Mesothelial cell of epicardium (in vitro differentiated cells): ENCODE data around the gene MEIS1. TPM values are rescaled to one million over a fixed set of nuclear protein-coding genes. Genes with fewer than 3 reads are reported as not detected.

Experiments used
- DNase-seq, 2 experiments: peaks; one replicate each; pipeline ENCODE4 v3.0.0; 2021; ENCODE audit warnings: low spot score in 2 of 2; ENCODE audit not compliant: unreplicated experiment in 2 of 2
- H3K27ac Mint-ChIP-seq: 2 replicates; pipeline ENCODE4 v1.8.0; 2021; ENCODE audit warnings: mixed read lengths
- H3K27me3 Mint-ChIP-seq: 2 replicates; pipeline ENCODE4 v1.8.0; 2021; ENCODE audit warnings: low read depth, mixed read lengths
- H3K36me3 Mint-ChIP-seq: 2 replicates; pipeline ENCODE4 v1.8.0; 2021; ENCODE audit warnings: mixed read lengths
- H3K4me1 Mint-ChIP-seq: 2 replicates; pipeline ENCODE4 v1.8.0; 2021; ENCODE audit warnings: mixed read lengths
- H3K4me3 Mint-ChIP-seq: 2 replicates; pipeline ENCODE4 v1.8.0; 2021; ENCODE audit warnings: mild to moderate bottlenecking, moderate library complexity, mixed read lengths
- H3K9me3 Mint-ChIP-seq: 2 replicates; pipeline ENCODE4 v1.8.0; 2021; ENCODE audit warnings: mixed read lengths
- total RNA-seq: library from RNA; stranded (reverse); gene quantifications from 3 replicates; pipeline ENCODE4 v1.2.1, GENCODE V29; 2021
- TF ChIP-seq, protein P1 (sequence below): fragments of 200-600 bp; sonication (generic); IDR thresholded peaks from one replicate; pipeline ENCODE4 v1.5.0; 2021; ENCODE audit warnings: antibody characterized with exemption; ENCODE audit not compliant: unreplicated experiment

MEIS1 gene
- total RNA-seq, 1 donor from 2014 or later = 324 TPM

DNA sequence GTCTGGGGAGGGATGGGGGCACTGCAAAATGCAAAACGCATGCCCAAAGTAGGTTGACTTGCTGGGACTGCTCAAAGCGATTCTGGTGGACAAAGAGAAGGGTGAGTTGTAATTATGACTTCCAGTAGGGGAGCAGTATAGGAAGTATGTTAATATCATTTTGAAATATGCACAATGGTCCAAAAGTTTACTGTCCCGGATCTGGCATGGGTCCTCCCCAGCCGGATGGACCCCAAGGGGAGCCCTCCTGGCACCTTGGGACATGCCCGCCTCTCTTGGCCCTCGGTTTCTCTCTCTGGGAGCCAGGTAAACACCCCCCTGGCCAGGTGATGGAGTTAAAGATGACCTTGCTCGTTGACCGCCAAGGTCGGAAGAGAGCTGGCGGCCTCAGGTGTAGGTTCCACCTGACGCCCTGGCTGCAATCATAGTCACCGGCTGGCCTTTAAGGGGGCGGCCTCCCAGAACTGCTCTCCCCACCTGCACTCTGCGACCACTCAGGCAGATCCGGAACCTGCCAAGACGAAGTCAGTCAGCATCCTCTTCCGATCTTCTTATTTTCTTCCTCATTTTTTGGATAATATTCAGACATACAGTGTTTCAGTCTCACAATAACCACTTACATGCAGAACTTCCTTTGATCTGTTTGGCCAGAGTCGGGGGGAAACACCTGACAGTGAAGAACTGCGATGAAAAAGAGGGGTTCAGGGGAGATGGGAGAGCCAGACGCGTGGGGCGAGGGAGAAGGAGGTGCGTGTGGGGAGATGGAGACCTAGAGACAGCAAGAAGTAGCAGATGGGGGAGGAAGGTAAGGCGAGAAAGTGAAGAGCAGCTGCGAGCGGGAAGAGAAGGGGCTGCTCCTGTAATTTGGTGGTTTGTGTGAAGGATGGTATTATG, 148.3 kb downstream of the MEIS1 start:
- Mint-ChIP-seq H3K4me3 (no peak overlapping the region), H3K27ac (no peak overlapping the region), H3K36me3 (no peaks in the 10 kb centered on the region), H3K27me3 (no peaks in the 10 kb centered on the region), H3K4me1 (peaks cover 30% of the 10 kb centered on the region), H3K9me3 (no peaks in the 10 kb centered on the region)
- TF ChIP-seq, protein P1, sequence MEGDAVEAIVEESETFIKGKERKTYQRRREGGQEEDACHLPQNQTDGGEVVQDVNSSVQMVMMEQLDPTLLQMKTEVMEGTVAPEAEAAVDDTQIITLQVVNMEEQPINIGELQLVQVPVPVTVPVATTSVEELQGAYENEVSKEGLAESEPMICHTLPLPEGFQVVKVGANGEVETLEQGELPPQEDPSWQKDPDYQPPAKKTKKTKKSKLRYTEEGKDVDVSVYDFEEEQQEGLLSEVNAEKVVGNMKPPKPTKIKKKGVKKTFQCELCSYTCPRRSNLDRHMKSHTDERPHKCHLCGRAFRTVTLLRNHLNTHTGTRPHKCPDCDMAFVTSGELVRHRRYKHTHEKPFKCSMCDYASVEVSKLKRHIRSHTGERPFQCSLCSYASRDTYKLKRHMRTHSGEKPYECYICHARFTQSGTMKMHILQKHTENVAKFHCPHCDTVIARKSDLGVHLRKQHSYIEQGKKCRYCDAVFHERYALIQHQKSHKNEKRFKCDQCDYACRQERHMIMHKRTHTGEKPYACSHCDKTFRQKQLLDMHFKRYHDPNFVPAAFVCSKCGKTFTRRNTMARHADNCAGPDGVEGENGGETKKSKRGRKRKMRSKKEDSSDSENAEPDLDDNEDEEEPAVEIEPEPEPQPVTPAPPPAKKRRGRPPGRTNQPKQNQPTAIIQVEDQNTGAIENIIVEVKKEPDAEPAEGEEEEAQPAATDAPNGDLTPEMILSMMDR = no peak
- no peak for DNase-seq

DNA sequence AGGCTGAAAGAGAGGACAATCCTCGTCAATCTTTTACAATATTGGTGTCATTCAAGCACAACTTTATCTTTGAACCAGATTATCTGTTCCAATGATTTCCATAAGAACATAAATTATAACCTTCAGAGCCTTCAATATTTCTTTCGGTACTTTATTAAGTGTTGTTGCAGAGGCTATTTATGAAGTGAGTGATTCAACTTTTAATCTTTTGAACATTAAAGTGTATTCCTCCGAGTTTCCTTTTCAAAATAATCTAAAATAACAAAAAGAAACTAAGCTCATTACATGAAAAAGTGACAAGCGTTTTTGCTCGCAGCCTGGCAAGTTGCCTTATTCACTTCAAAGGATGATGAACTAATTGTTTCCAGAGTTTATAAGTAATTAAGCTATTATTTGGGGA, 149.0 kb downstream of the MEIS1 start:
- H3K4me3 Mint-ChIP-seq = peak overlapping the region; percentile 7
- H3K4me1 Mint-ChIP-seq = peaks cover 23% of the 10 kb centered on the region
- no peaks in the 10 kb centered on the region for H3K36me3 Mint-ChIP-seq
- no peak overlapping the region for H3K27ac Mint-ChIP-seq
- TF ChIP-seq, protein P1 = no peak
- no peak for DNase-seq
- H3K27me3 Mint-ChIP-seq = no peaks in the 10 kb centered on the region
- H3K9me3 Mint-ChIP-seq = no peaks in the 10 kb centered on the region

DNA sequence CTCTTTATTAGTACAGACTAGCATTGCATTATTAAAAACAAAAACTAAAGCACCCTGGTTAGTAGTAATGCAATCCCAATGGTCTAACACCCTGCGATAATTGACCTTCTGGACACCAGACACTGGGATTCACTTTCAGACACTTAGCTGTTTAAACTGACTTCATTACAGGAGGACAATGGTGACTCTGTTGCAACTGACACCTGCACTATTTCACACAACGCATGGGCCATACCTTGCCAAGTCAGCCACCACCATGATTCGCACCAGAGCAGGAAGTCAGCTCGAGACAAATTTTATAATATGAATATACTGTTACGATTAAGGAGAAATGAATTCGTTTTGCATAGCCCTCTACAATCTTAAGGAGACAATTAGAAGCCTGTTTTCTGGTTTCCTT, 150.7 kb downstream of the MEIS1 start:
- H3K4me1 Mint-ChIP-seq = peaks cover 9% of the 10 kb centered on the region
- H3K27ac Mint-ChIP-seq = peak overlapping the region; percentile 11
- no peak overlapping the region for H3K4me3 Mint-ChIP-seq
- peaks cover 4% of the 10 kb centered on the region for H3K36me3 Mint-ChIP-seq
- TF ChIP-seq, protein P1 = no peak
- no peak for DNase-seq
- peaks cover 10% of the 10 kb centered on the region for H3K9me3 Mint-ChIP-seq
- no peaks in the 10 kb centered on the region for H3K27me3 Mint-ChIP-seq

DNA sequence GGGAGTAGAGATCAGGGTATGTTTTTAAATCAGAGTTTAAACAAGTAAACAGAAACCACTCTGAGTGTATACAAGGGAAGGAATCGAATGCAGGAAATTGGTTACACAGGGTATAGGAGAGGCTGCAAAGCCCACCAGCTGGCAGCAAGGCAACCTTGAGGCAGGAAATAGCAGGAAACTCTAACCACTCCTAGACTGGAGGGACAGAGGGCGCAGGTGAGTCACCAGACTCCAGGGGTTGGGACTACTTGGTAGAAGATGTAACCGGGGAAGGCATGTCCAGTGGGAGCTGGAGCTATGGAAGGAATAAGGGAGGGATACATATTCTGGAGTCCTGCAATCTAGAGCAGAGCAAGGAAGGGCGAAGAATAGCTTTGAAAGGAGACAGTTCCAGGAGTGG, 152.3 kb downstream of the MEIS1 start:
- H3K36me3 Mint-ChIP-seq = peaks cover 4% of the 10 kb centered on the region
- peaks cover 3% of the 10 kb centered on the region for H3K4me1 Mint-ChIP-seq
- H3K27me3 Mint-ChIP-seq = no peaks in the 10 kb centered on the region
- H3K9me3 Mint-ChIP-seq = peaks cover 10% of the 10 kb centered on the region
- DNase-seq = no peak
- TF ChIP-seq, protein P1 = no peak
- H3K4me3 Mint-ChIP-seq = no peak overlapping the region
- H3K27ac Mint-ChIP-seq = no peak overlapping the region

DNA sequence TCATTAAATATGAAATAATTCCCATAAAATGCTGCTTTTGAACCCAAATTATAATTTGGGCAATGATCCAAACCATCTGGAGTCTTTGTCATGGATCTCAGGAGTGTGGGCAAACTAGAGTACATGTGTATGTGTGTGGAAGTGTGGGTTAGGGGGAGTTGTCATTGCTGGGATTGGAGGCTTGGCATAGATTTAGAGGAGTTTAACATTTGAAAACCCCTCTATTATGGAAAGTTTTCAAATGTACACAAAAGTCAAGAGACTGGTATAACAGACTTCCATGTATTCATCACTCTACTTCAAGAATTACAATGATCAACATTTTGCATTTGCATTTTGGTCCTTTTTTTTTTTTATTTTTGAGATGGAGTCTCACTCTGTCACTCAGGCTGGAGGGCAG, 159.1 kb downstream of the MEIS1 start:
- TF ChIP-seq, protein P1 = no peak
- DNase-seq = no peak
- Mint-ChIP-seq H3K27me3 (no peaks in the 10 kb centered on the region), H3K4me1 (peaks cover 4% of the 10 kb centered on the region), H3K9me3 (peaks cover 18% of the 10 kb centered on the region), H3K4me3 (no peak overlapping the region), H3K27ac (no peak overlapping the region), H3K36me3 (peaks cover 14% of the 10 kb centered on the region)
